Activated CD8-positive, alpha-beta memory T cell treated with anti-CD3 and anti-CD28 coated beads, Interleukin-2, amount 10 ng/mL, durations not matched to agents 7 days and 5 days (primary cell): ENCODE results near the gene TSPO. TPM values are rescaled to one million over a fixed set of nuclear protein-coding genes. Genes with fewer than 3 reads are reported as not detected.

Experiments
- ATAC-seq: fragments of 150-1000 bp; cut with Tn5 transposase; one replicate; pipeline ENCODE4 v1.10.0; 2021; ENCODE audit warnings: moderate library complexity
- CTCF ChIA-PET: fragments of 350-600 bp; sonication (Branson Sonifier 250); formaldehyde crosslinking; loops from one replicate; lab custom pipeline; 2021; ENCODE audit warnings: antibody characterized with exemption; lab: Charles Lee
- DNase-seq: peaks from one replicate; pipeline ENCODE4 v3.0.0-alpha.2; 2020
- H3K27ac Mint-ChIP-seq: one replicate; pipeline ENCODE4 v1.8.0; 2021; ENCODE audit warnings: mild to moderate bottlenecking, mixed read lengths
- H3K27me3 Mint-ChIP-seq: one replicate; pipeline ENCODE4 v1.8.0; 2021; ENCODE audit warnings: mixed read lengths
- H3K36me3 Mint-ChIP-seq: one replicate; pipeline ENCODE4 v1.8.0; 2021; ENCODE audit warnings: mild to moderate bottlenecking, mixed read lengths
- H3K4me1 Mint-ChIP-seq: one replicate; pipeline ENCODE4 v1.8.0; 2021; ENCODE audit warnings: mixed read lengths
- H3K4me3 Mint-ChIP-seq: one replicate; pipeline ENCODE4 v1.8.0; 2021; ENCODE audit warnings: mild to moderate bottlenecking, moderate library complexity, mixed read lengths
- H3K9me3 Mint-ChIP-seq: one replicate; pipeline ENCODE4 v1.8.0; 2022; ENCODE audit warnings: low read depth, mixed read lengths
- total RNA-seq, 2 experiments: library from RNA; stranded (reverse); gene quantifications; one replicate each; pipeline ENCODE4 v1.2.3, GENCODE V29; 2021

The TSPO gene
- total RNA-seq, 2 experiments from 2014 or later: 118 to 131 TPM

DNA sequence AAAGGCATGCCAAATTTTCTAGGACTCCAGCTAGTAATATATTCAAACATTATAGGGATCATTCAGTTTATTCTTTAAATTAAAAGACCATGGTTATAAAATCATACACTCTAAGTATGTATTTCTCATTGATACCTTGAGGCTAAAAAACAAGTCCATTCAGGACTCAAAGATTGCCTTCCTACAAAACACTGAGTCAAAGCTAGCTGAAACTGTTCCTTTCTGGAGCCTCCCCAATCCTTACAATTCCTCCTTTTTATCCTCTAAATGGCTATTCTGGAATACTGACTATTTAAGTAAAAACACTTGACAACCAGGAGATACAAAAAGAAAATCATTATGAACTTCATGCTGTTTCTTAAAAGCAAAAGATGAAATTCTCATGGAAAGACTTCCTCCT lies 40.5 kb downstream of the TSPO start:
- peaks cover 2% of the 10 kb centered on the region for H3K36me3 Mint-ChIP-seq
- no peak overlapping the region for H3K4me3 Mint-ChIP-seq
- H3K9me3 Mint-ChIP-seq: peaks cover 6% of the 10 kb centered on the region
- no peak overlapping the region for H3K27ac Mint-ChIP-seq
- CTCF ChIA-PET: interaction anchor here (0.6 kb wide), 1 partner anchor 16 kb away, joined by 3 read pairs; no protein-coding TSS in a partner anchor
- no peak for ATAC-seq
- peaks cover 5% of the 10 kb centered on the region for H3K4me1 Mint-ChIP-seq
- H3K27me3 Mint-ChIP-seq: peaks cover 27% of the 10 kb centered on the region
- DNase-seq: no peak

DNA sequence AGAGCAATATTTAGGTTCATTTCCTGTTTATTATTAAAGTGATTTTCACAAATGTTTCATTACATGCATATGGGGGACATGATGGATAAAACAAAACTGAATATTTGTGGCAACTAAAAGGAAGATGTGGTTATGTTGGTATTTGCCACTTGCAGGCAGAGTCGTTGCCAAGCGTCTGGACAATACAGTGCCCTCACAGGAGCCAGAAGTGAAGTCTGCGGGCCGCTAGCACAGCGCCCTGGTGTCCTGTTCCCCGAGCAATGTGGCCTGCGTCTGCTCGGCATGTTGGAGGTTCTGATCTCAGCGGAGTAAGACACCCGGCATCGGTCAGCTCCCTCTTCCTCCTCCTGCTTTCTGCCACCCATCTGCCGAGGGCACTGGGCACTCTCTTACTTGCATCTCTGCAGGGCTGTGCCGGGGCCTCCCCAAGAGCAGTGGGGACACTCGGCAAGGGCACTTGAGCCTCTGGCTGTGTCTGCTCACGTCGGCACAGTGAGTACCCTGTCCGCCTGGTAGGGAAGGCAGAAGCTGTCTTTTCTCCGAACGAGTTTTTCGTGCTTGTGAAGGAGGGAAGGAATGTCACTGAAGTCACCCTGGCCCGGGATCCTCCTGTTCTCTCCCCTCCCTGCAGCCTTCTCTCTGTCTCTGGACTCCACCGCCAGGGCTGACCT lies 46.0 kb downstream of the TSPO start:
- Mint-ChIP-seq H3K9me3 (no peaks in the 10 kb centered on the region), H3K4me1 (no peaks in the 10 kb centered on the region), H3K27me3 (peaks cover 20% of the 10 kb centered on the region), H3K27ac (no peak overlapping the region), H3K4me3 (no peak overlapping the region), H3K36me3 (no peaks in the 10 kb centered on the region)
- CTCF ChIA-PET: interaction anchor here (0.8 to 0.9 kb wide), 2 partner anchors 10 kb away, joined by 3 read pairs; no protein-coding TSS in a partner anchor
- ATAC-seq (no peak), DNase-seq (no peak)

- H3K27me3 Mint-ChIP-seq: peaks cover 17% of the 10 kb centered on the region
- no peaks in the 10 kb centered on the region for H3K4me1 Mint-ChIP-seq
- H3K9me3 Mint-ChIP-seq: no peaks in the 10 kb centered on the region
- no peak overlapping the region for H3K27ac Mint-ChIP-seq
- ATAC-seq (no peak), DNase-seq (no peak)
- no peaks in the 10 kb centered on the region for H3K36me3 Mint-ChIP-seq
- H3K4me3 Mint-ChIP-seq: no peak overlapping the region
- CTCF ChIA-PET: interaction anchor here (0.8 kb wide), 1 partner anchor 11 kb away, joined by 3 read pairs; no protein-coding TSS in a partner anchor
These were observed 46.8 kb downstream of the TSPO start for GRCh38 chr22:43198126-43198525.

GRCh38 chr22:43198936-43199335 lies 47.6 kb downstream of the TSPO start:
- Mint-ChIP-seq H3K9me3 (no peaks in the 10 kb centered on the region), H3K27me3 (peaks cover 17% of the 10 kb centered on the region), H3K27ac (no peak overlapping the region), H3K4me1 (no peaks in the 10 kb centered on the region), H3K36me3 (no peaks in the 10 kb centered on the region), H3K4me3 (no peak overlapping the region)
- DNase-seq: no peak
- CTCF ChIA-PET: no interaction called here
- no peak for ATAC-seq

DNA sequence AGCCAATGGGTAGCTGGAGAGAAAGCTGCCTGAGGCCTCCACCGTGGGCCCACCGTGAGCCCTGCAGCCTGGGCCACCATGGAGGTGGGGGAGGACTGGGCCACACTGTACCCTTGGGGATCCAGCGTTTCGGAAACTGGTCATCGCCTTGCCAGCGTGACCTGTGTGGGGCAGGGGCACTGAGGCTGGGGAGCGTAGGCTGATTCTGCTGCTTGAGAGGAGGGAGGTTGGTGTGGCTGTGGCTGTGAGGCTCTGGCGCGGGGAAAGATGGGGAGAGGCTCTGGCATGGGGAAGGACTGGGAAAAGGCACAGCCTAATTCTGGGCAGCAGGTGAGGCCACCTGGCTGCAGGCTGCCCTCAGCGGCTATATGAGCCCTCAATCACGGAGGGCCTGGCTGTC lies 48.2 kb downstream of the TSPO start:
- Mint-ChIP-seq H3K27me3 (peaks cover 14% of the 10 kb centered on the region), H3K9me3 (no peaks in the 10 kb centered on the region), H3K36me3 (no peaks in the 10 kb centered on the region), H3K4me1 (no peaks in the 10 kb centered on the region), H3K4me3 (no peak overlapping the region), H3K27ac (no peak overlapping the region)
- DNase-seq: no peak
- ATAC-seq: no peak
- CTCF ChIA-PET: no interaction called here

DNA sequence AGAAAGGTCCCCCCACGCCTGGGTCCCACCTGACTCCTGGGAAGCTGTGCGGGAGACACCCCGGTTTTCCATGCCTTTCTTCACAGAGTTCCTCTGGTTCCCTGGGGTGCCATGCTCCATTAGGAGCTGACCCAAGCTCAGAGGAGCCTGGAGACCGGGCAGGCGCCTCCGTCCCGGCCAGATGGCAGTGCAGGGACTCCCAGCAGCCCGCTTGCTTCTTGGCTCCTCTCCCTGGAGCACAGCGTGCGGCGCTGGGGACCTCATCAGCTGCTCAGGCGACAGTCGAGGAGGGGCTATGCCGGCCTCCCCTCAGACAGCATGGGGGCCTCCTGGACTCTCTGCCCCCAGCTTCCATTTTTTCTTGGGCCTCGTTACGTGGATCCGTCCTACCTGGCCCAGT lies 48.7 kb downstream of the TSPO start:
- ATAC-seq (no peak), DNase-seq (no peak)
- no peaks in the 10 kb centered on the region for H3K36me3 Mint-ChIP-seq
- H3K27me3 Mint-ChIP-seq: peaks cover 10% of the 10 kb centered on the region
- H3K4me1 Mint-ChIP-seq: no peaks in the 10 kb centered on the region
- no peaks in the 10 kb centered on the region for H3K9me3 Mint-ChIP-seq
- CTCF ChIA-PET: no interaction called here
- H3K4me3 Mint-ChIP-seq: no peak overlapping the region
- no peak overlapping the region for H3K27ac Mint-ChIP-seq

DNA sequence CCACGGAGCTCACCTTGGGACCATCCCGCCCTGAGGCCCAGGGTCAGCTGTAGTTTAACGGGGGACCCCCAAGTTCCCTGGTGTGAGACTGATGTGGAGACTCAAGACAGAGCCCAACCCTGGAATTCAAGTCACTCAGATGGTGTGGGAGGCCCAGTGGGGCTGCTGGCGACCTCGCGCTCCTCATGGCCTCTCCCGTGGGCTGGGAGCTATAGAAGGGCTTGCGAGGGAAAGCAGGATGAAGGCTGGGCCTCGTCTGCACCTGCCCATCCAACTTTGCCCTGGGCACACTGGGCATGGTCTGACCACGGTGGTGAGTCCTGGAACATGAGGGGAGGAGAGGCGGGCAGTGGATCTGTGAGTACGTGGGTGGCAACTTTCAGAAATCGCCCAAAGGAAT lies 49.2 kb downstream of the TSPO start:
- Mint-ChIP-seq H3K4me1 (no peaks in the 10 kb centered on the region), H3K27me3 (peaks cover 4% of the 10 kb centered on the region), H3K36me3 (no peaks in the 10 kb centered on the region), H3K27ac (no peak overlapping the region), H3K4me3 (no peak overlapping the region), H3K9me3 (no peaks in the 10 kb centered on the region)
- DNase-seq: no peak
- CTCF ChIA-PET: no interaction called here
- ATAC-seq: no peak

DNA sequence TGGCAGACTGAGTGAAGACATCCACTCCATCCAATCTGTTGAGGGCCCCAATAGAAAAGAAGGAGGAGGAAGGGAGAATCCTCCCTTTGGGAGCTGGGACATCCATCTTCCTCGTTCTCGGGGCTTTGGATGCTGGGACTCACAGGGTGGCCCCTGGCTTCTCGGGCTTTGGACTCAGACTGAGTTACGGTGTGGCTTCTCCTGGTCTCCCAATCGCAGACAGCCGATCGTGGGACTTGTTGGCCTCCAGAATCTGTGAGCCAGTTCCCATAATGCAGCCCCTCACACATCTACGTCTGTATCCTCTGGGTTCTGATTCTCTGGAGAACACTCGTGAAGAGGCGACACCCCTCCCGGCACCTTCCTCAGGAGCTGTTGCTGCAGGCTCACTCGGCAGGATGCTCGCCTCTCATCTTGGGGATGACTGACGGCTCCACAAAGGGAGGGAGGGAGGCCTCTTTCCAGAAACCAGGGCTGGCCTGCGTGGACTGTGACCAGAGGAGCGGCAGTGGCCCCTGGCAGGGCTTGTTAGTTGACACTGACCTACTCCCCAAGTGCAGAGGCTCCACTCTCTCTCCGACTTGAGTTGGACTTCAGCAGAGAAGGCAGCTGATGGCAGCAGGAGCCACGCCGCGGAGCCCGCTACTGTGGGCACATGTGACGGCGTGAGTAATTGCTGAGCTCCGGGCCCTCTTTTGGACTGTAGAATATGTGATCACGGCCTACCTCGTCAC lies 50.3 kb downstream of the TSPO start:
- H3K4me1 Mint-ChIP-seq: no peaks in the 10 kb centered on the region
- H3K4me3 Mint-ChIP-seq: no peak overlapping the region
- H3K9me3 Mint-ChIP-seq: no peaks in the 10 kb centered on the region
- peaks cover 3% of the 10 kb centered on the region for H3K27me3 Mint-ChIP-seq
- H3K36me3 Mint-ChIP-seq: no peaks in the 10 kb centered on the region
- DNase-seq (no peak), ATAC-seq (no peak)
- H3K27ac Mint-ChIP-seq: no peak overlapping the region
- CTCF ChIA-PET: no interaction called here

DNA sequence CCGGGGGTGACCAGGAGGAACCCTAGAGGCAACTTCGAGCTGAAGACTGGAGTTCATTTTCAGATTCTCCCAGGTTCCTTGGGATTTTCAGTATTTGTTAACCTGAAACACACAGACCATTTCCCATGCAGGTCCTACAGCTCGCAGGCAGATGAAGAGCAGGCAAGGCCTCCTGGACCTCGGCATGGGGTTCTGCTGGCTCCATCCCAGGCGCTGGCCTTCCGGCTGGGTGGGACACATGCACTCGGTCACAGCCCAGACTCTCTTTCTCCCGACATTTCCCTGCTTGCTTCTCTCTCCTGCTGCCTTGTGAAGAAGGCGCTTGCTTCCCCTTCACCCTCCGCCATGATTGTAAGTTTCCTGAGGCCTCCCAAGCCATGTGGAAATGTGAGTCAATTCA lies 51.0 kb downstream of the TSPO start:
- no peaks in the 10 kb centered on the region for H3K9me3 Mint-ChIP-seq
- CTCF ChIA-PET: no interaction called here
- no peaks in the 10 kb centered on the region for H3K36me3 Mint-ChIP-seq
- ATAC-seq: no peak
- H3K27me3 Mint-ChIP-seq: peaks cover 3% of the 10 kb centered on the region
- H3K4me1 Mint-ChIP-seq: no peaks in the 10 kb centered on the region
- no peak for DNase-seq
- H3K4me3 Mint-ChIP-seq: no peak overlapping the region
- no peak overlapping the region for H3K27ac Mint-ChIP-seq

GRCh38 chr22:43202756-43203410 lies 51.5 kb downstream of the TSPO start:
- Mint-ChIP-seq H3K27me3 (no peaks in the 10 kb centered on the region), H3K4me1 (no peaks in the 10 kb centered on the region), H3K9me3 (no peaks in the 10 kb centered on the region), H3K36me3 (no peaks in the 10 kb centered on the region), H3K27ac (no peak overlapping the region), H3K4me3 (no peak overlapping the region)
- ATAC-seq (no peak), DNase-seq (no peak)
- CTCF ChIA-PET: no interaction called here

GRCh38 chr22:43203471-43203981 lies 52.2 kb downstream of the TSPO start:
- Mint-ChIP-seq H3K27ac (no peak overlapping the region), H3K4me1 (no peaks in the 10 kb centered on the region), H3K36me3 (no peaks in the 10 kb centered on the region), H3K9me3 (no peaks in the 10 kb centered on the region), H3K27me3 (no peaks in the 10 kb centered on the region), H3K4me3 (no peak overlapping the region)
- ATAC-seq: no peak
- CTCF ChIA-PET: no interaction called here
- no peak for DNase-seq

DNA sequence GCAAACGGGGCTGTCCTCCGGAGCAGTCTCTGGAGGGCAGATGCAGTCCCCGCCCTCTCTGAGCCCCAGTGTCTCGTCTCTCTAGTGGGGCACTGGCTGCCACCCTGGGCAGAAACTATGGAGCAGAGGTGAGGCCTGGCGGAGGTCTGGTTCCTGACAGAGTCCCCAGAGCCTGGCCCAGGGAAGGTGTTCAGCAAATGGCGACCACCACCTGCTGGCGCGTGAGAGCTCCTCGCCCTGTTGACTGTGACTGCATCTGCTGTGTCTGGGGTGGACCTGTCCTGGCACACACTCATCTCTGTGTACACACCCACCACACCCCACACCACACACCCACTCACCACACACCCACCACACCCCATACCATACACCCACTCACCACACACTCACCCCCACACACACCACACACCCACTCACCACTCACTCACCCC lies 53.9 kb downstream of the TSPO start:
- H3K9me3 Mint-ChIP-seq: no peaks in the 10 kb centered on the region
- ATAC-seq (no peak), DNase-seq (no peak)
- no peak overlapping the region for H3K4me3 Mint-ChIP-seq
- H3K4me1 Mint-ChIP-seq: no peaks in the 10 kb centered on the region
- H3K36me3 Mint-ChIP-seq: no peaks in the 10 kb centered on the region
- no peak overlapping the region for H3K27ac Mint-ChIP-seq
- H3K27me3 Mint-ChIP-seq: no peaks in the 10 kb centered on the region
- CTCF ChIA-PET: no interaction called here

DNA sequence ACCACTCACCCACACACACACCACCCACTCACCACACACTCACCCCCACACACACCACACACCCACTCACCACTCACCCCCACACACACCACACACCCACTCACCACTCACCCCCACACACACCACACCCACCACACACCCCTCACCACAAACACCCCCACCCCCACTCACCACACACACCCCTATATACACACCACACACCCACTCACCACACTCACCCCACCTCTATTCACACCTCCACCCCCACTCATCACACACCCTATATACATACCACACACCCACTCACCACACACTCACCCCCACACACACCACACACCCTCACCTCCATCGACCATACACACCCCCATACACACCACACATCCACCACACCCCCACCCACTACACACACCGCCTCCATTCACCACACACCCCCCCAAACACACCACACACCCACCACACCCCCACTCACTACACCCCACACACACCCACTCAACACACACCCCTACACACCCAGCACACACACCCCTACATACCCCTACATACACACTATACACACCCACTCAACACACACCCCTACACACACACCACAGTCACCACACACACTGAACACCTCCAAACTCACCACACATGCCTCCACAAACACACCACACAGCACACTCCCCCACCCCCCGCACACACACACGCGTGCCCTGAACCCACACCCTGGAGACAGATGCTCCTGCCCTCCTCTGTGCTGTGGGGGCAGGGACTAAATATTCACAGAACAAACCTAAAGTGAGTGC lies 54.6 kb downstream of the TSPO start:
- Mint-ChIP-seq H3K4me3 (no peak overlapping the region), H3K9me3 (no peaks in the 10 kb centered on the region), H3K27ac (no peak overlapping the region), H3K27me3 (no peaks in the 10 kb centered on the region), H3K36me3 (no peaks in the 10 kb centered on the region), H3K4me1 (no peaks in the 10 kb centered on the region)
- ATAC-seq (no peak), DNase-seq (no peak)
- CTCF ChIA-PET: no interaction called here
